22Rv1 (cell line): ENCODE results near the gene RPS28.

ENCODE experiments used
- CTCF ChIP-seq: fragments of 450-650 bp; IDR thresholded peaks from 2 replicates; pipeline ENCODE4 v1.5.1; 2017; ENCODE audit warnings: mild to moderate bottlenecking
- ZFX ChIP-seq: fragments of 450-650 bp; IDR thresholded peaks from 2 replicates; pipeline ENCODE4 v1.6.1; 2017; ENCODE audit warnings: antibody characterized with exemption, borderline replicate concordance

GRCh38 chr19:8306235-8307054 lies 14.9 kb upstream of the RPS28 start:
- TF ChIP-seq CTCF (no peak), ZFX (no peak)
